Measurements from ENCODE around the gene ZNF70. TPM values are rescaled to one million over a fixed set of nuclear protein-coding genes. Genes with fewer than 3 reads are reported as not detected.

Gene ZNF70
- total RNA-seq, 4 donors from 2014 or later = 0.63 to 3.2 (median 2.0) TPM

DNA sequence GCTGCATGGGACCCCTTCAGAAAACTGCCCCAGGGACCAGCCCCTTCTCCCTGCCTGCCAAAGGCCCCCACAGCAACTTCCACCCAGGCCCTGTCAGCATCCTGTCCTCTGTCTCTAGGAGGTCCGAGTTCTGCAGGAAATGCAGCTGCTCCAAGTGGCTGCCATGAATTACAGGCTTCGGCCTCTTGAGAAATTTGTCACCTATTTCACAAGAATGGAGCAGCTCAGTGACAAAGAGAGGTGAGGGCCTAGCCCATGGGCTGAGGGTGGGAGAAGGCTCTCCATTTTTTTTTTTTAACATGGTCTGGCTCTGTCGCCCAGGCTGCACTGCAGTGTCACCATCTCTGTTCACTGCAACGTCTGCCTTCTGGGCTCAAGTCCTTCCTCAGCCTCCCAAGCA is 52.8 kb downstream of the ZNF70 start:
- 87 to 90% methylated on average over 4 of the region's 4 CpGs for WGBS, 2 donors

DNA sequence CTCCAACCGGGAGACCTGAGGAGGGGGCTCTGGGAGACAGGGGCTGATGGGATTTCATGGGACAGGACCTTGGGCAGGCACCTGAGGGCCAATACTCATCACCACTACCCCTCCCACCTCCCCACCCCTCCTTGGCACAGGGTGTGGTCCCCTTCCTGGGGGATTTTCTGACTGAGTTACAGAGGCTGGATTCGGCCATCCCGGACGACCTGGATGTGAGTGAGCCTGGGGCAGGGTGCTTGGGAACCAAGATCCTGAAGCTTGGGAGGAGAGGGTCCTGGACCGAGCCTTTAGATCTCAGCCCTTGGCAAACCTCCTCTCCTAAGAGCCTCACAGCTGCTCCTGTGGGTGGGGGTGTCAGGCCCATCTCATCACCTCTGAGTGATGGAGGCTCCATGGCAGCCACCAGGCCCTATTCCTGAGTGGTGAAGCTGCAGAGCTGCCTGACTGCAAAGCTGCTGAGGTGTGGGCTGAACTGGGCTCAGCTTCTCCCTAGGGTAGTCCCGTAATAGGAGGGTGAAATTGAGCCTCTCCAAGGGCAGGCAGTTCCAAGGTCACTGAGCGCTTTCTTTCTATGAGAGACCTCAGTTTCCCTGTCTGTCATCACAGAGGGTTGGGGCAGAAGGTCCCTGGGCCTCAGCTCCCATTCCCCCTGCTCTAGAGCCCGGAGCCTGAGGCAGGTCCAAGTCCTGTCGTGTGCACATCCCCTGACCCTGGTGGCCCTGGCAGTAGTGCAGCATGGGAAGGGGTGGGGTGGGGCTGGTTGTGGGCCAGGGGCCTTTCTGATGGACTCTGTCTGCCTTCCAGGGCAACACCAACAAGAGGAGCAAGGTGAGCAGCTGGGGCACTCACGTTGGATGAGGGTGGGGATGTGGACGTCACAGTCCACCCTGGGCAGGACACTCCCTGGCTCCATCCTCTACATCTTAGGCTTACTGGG is 53.6 kb downstream of the ZNF70 start:
- TF ChIP-seq POLR2A (IDR thresholded peaks at IDR 0.05) = no peak
- TF ChIP-seq, protein P1, sequence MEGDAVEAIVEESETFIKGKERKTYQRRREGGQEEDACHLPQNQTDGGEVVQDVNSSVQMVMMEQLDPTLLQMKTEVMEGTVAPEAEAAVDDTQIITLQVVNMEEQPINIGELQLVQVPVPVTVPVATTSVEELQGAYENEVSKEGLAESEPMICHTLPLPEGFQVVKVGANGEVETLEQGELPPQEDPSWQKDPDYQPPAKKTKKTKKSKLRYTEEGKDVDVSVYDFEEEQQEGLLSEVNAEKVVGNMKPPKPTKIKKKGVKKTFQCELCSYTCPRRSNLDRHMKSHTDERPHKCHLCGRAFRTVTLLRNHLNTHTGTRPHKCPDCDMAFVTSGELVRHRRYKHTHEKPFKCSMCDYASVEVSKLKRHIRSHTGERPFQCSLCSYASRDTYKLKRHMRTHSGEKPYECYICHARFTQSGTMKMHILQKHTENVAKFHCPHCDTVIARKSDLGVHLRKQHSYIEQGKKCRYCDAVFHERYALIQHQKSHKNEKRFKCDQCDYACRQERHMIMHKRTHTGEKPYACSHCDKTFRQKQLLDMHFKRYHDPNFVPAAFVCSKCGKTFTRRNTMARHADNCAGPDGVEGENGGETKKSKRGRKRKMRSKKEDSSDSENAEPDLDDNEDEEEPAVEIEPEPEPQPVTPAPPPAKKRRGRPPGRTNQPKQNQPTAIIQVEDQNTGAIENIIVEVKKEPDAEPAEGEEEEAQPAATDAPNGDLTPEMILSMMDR (IDR thresholded peaks at IDR 0.05) = no peak
- WGBS, 2 donors = 92 to 93% methylated on average over 7 to 11 of the region's 11 CpGs
- no peak overlapping the region for H3K4me3 ChIP-seq (ENCODE audit: low read depth, poor library complexity, severe bottlenecking)
- peak in 1 of 2 donors; percentile 80 for DNase-seq (ENCODE audit: low spot score in 2 of 2)
- intact Hi-C loops (cut with DNase I; ENCODE audit: low total_unique reads) = no loop called here

More for the DNA sequence above, 52.8 kb downstream of the ZNF70 start:
- intact Hi-C loops (cut with DNase I; ENCODE audit: low total_unique reads) = no loop called here
- no peak for TF ChIP-seq POLR2A (IDR thresholded peaks at IDR 0.05)
- TF ChIP-seq, protein P1 (IDR thresholded peaks at IDR 0.05) = no peak
- H3K4me3 ChIP-seq (ENCODE audit: low read depth, poor library complexity, severe bottlenecking) = no peak overlapping the region
- peak in 1 of 2 donors; percentile 12 for DNase-seq (ENCODE audit: low spot score in 2 of 2)

DNA sequence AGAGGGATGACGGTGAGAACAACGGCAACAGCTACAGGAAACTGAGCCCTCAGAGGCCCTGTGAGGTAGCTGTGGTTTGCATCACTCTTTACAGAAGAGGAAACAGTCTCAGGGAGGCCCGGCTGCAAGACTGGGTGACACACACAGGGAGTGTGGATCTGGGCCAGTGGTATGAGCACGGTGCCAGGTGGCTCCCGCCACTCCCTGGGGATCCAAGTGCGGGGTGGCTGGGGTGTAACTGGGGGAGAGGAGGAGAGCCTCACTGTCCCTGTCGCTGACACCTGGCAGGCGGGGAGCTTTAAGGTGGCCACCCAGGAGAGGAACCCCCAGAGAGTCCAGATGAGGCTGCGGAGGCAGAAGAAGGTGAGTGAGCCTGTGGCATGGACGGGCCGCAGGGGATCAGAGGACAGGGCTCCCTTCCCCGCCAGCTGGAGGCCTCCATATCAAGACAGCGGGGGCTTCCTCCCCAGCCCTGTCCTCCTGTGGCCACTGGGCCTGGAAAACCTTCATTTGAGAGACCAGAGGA is 54.5 kb downstream of the ZNF70 start:
- peak in 1 of 2 donors; percentile 84 for DNase-seq (ENCODE audit: low spot score in 2 of 2)
- no peak overlapping the region for H3K4me3 ChIP-seq (ENCODE audit: low read depth, poor library complexity, severe bottlenecking)
- WGBS, 2 donors = 69 to 75% methylated on average over 13 of the region's 13 CpGs
- intact Hi-C loops (cut with DNase I; ENCODE audit: low total_unique reads) = no loop called here
- no peak for TF ChIP-seq POLR2A (IDR thresholded peaks at IDR 0.05)
- TF ChIP-seq, protein P1 (IDR thresholded peaks at IDR 0.05) = no peak

DNA sequence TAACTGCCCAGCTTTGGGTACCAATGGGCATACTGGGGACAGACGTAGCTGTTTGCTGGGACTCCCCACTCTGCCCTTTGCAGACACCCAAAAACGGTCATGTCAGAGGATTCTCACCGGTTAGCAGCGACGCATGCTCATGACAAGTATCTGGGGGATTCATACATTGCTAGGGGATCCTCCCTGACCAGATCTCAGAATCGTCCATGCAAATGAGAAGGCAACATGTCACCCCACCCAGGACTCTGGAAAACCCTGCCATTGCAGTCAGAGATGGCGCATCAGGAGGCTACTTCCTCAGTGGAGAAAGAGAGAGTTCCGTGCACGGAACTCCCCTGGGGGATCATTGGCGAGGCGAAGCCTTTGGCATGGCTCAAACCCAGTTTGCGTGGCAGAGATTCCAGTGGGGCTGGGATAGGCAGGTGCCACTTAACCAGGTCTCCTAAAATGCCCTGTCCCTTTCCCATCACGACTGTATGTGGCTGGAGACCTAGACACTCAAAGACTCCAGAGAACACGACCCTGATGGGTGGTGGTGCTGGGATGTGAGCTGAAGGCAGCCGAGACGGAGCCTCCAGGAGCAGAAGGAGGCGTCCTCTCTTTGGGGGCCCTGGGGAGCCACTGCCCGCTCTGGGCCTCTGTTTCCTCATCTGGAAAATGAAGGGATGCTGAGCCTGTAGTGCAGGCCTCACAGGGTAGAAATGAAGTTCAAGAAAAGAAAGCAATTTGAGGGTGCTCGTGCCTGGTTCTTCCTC is 55.2 kb downstream of the ZNF70 start:
- WGBS, 2 donors = 89% methylated on average over 19 of the region's 19 CpGs
- TF ChIP-seq, protein P1 (IDR thresholded peaks at IDR 0.05) = no peak
- TF ChIP-seq POLR2A (IDR thresholded peaks at IDR 0.05) = no peak
- intact Hi-C loops (cut with DNase I; ENCODE audit: low total_unique reads) = no loop called here
- DNase-seq (ENCODE audit: low spot score in 2 of 2) = peak in 1 of 2 donors; percentile 45
- H3K4me3 ChIP-seq (ENCODE audit: low read depth, poor library complexity, severe bottlenecking) = no peak overlapping the region

DNA sequence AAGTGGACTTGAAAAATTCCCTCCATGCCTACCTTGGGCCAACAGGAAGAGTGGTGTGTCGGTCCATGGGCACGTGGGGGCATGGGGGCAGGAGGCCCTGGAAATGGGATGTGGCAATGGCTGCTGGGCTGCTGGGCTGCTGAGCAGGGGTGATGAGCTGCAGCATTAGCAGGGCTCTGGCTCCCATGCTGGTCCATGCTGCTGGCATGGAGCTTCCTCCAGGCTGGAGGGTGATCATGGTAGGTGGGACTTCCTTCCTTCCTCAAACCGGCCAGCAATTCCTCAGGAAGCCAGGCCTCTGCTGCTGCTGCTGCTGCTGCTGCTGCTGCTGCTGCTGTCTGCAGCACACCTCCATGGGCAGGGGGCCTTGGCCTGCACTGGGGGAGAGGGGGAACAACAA is 55.8 kb downstream of the ZNF70 start:
- intact Hi-C loops (cut with DNase I; ENCODE audit: low total_unique reads) = no loop called here
- 76 to 87% methylated on average over 3 of the region's 3 CpGs for WGBS, 2 donors
- DNase-seq (ENCODE audit: low spot score in 2 of 2) = peak in 1 of 2 donors; percentile 42
- no peak overlapping the region for H3K4me3 ChIP-seq (ENCODE audit: low read depth, poor library complexity, severe bottlenecking)
- no peak for TF ChIP-seq POLR2A (IDR thresholded peaks at IDR 0.05)
- TF ChIP-seq, protein P1 (IDR thresholded peaks at IDR 0.05) = no peak
